ENCODE results near the gene DACH2. TPM values are rescaled to one million over a fixed set of nuclear protein-coding genes. Genes with fewer than 3 reads are reported as not detected.

DACH2 gene
- total RNA-seq, 6 experiments from 2014 or later: not detected

GRCh38 chrX:86806786-86807185 lies 658.5 kb downstream of the DACH2 start:
- Histone ChIP-seq H3K27ac (no peak overlapping the region), H3K9me3 (no peaks in the 10 kb centered on the region), H3K27me3 (peaks cover 0 to 3% of the 10 kb centered on the region in 2 donors), H3K36me3 (no peaks in the 10 kb centered on the region), H3K4me3 (no peak overlapping the region), H3K4me1 (no peaks in the 10 kb centered on the region)
- ATAC-seq (peak; percentile 66 to 81 (median 73)), DNase-seq (no peak)
- 15% methylated on average over 2 of the region's 2 CpGs for WGBS (ENCODE audit: insufficient coverage, low coverage, low lambda C conversion rate, missing lambda C conversion rate)
- intact Hi-C loops (cut with DNase I): no loop called here
- TF ChIP-seq POLR2A (IDR thresholded peaks at IDR 0.05): no peak
- TF ChIP-seq CTCF (IDR thresholded peaks at IDR 0.05): peak; percentile 31 to 60 (median 54)

GRCh38 chrX:86809651-86810050 lies 661.4 kb downstream of the DACH2 start:
- ATAC-seq: peak in 1 of 4 donors; percentile 45
- 32% methylated on average over 2 of the region's 2 CpGs for WGBS (ENCODE audit: insufficient coverage, low coverage, low lambda C conversion rate, missing lambda C conversion rate)

GRCh38 chrX:86829786-86830185 lies 681.5 kb downstream of the DACH2 start:
- Histone ChIP-seq H3K27me3 (no peaks in the 10 kb centered on the region), H3K4me3 (no peak overlapping the region), H3K27ac (no peak overlapping the region), H3K9me3 (no peaks in the 10 kb centered on the region), H3K4me1 (no peaks in the 10 kb centered on the region), H3K36me3 (no peaks in the 10 kb centered on the region)
- TF ChIP-seq CTCF (IDR thresholded peaks at IDR 0.05) (no peak), POLR2A (IDR thresholded peaks at IDR 0.05) (no peak)
- 34% methylated on average over 2 of the region's 2 CpGs for WGBS (ENCODE audit: insufficient coverage, low coverage, low lambda C conversion rate, missing lambda C conversion rate)
- DNase-seq (no peak), ATAC-seq (no peak)
- intact Hi-C loops (cut with DNase I): no loop called here

More at GRCh38 chrX:86809651-86810050, 661.4 kb downstream of the DACH2 start:
- Histone ChIP-seq H3K36me3 (no peaks in the 10 kb centered on the region), H3K9me3 (no peaks in the 10 kb centered on the region), H3K27ac (no peak overlapping the region), H3K4me1 (no peaks in the 10 kb centered on the region), H3K4me3 (no peak overlapping the region), H3K27me3 (peaks cover 0 to 8% of the 10 kb centered on the region in 2 donors)
- TF ChIP-seq POLR2A (IDR thresholded peaks at IDR 0.05) (no peak), CTCF (IDR thresholded peaks at IDR 0.05) (no peak)
- no peak for DNase-seq
- intact Hi-C loops (cut with DNase I): no loop called here

GRCh38 chrX:86830685-86831084 lies 682.4 kb downstream of the DACH2 start:
- H3K9me3 ChIP-seq: no peaks in the 10 kb centered on the region
- H3K27me3 ChIP-seq: no peaks in the 10 kb centered on the region
- TF ChIP-seq POLR2A (IDR thresholded peaks at IDR 0.05): no peak
- TF ChIP-seq CTCF (IDR thresholded peaks at IDR 0.05): no peak
- no peak overlapping the region for H3K4me3 ChIP-seq
- no peak overlapping the region for H3K27ac ChIP-seq
- DNase-seq: no peak
- ATAC-seq: no peak
- no peaks in the 10 kb centered on the region for H3K4me1 ChIP-seq
- H3K36me3 ChIP-seq: no peaks in the 10 kb centered on the region
- intact Hi-C loops (cut with DNase I): no loop called here

GRCh38 chrX:86845101-86845500 lies 696.9 kb downstream of the DACH2 start:
- Histone ChIP-seq H3K27me3 (peaks cover 0 to 3% of the 10 kb centered on the region in 2 donors), H3K9me3 (no peaks in the 10 kb centered on the region), H3K4me1 (no peaks in the 10 kb centered on the region), H3K36me3 (no peaks in the 10 kb centered on the region), H3K27ac (no peak overlapping the region), H3K4me3 (no peak overlapping the region)
- ATAC-seq: no peak
- TF ChIP-seq POLR2A (IDR thresholded peaks at IDR 0.05) (no peak), CTCF (IDR thresholded peaks at IDR 0.05) (no peak)
- WGBS (ENCODE audit: insufficient coverage, low coverage, low lambda C conversion rate, missing lambda C conversion rate): 12% methylated on average over 3 of the region's 3 CpGs
- no peak for DNase-seq
- intact Hi-C loops (cut with DNase I): no loop called here
